ENCODE data around the gene NOC4L. TPM values are rescaled to one million over a fixed set of nuclear protein-coding genes. Genes with fewer than 3 reads are reported as not detected.
"Not testable (repeated sequence)": the region's sequence is repeated elsewhere in the genome, so short reads cannot be mapped to it uniquely, and the experiment has no call there.

The NOC4L gene
- 10 to 100 TPM; 29.3 to 29.4 TPM for total RNA-seq

GRCh38 chr12:132144115-132144809 is at the start of gene NOC4L, which contains the start of gene DDX51:
Gene NOC4L, plus strand, starts transcription at chr12:132144457. Its CDS starts 32 bp downstream, at chr12:132144489.
Gene DDX51, minus strand, starts transcription at chr12:132144319. Its CDS starts 23 bp downstream, at chr12:132144296.
- Mint-ChIP-seq H3K27me3 (no peaks in the 10 kb centered on the region), H3K4me1 (peaks cover 19% of the 10 kb centered on the region), H3K36me3 (peaks cover 6% of the 10 kb centered on the region), H3K27ac (peak within 1 kb of the TSS; percentile 97), H3K4me3 (peak within 1 kb of the TSS; percentile 94), H3K9me3 (no peaks in the 10 kb centered on the region)
- POLR2A ChIA-PET = interaction anchor here (0.8 to 1.6 kb wide), 4 partner anchors 10 to 270 kb away, joined by 3 to 5 read pairs (median 4); no protein-coding TSS in a partner anchor
- peak; percentile 99 for DNase-seq
- peak; percentile 90 for ATAC-seq (ENCODE audit: low read depth)

DNA sequence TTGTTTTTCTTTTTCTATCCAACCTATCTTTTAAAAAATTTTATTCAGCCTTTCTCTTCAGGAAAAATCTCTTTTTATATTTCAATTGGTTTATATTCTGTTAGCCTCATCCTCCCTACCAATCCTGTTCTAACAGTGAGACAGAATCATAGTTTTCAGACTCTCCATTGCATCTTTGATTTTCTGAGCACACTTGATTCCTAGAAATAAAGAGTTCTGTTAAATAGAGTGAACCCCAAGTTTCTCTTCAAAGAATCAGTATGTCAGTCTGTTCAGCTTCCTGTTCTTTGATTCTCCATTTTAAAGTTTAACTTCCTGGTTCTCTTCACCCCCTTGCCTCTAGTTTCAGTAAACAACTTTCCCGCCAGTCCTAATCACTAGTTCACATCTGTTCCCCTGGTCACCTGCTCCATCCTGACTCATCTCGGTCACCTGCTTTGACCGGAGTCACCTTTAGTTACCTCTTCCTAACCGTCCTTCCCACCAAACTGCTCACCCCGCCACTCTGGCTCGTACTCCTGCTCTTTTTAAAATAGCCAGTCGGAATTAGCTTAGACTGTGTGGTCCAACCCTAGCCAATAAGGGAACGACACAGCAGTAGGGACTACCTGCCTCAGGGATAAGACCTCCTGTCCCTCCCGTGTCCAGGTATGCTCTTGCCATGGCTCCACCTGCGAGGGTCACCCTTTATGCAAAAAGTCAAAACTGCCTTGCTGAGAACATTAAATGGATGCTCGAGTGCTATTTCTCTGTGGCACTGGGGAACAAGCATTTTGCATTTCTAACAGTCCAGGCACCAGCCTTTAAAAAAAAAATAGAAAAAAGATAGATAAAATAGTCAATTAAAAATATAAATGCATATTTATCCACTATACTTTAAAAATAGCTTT is 48.5 kb upstream of the NOC4L start:
- H3K4me3 Mint-ChIP-seq = peak overlapping the region; percentile 72
- H3K4me1 Mint-ChIP-seq = peaks cover 17% of the 10 kb centered on the region
- peak; percentile 56 for ATAC-seq (ENCODE audit: low read depth)
- POLR2A ChIA-PET = interaction anchor here (0.6 kb wide), 2 partner anchors 11 to 283 kb away, joined by 3 read pairs; no protein-coding TSS in a partner anchor
- no peaks in the 10 kb centered on the region for H3K27me3 Mint-ChIP-seq
- H3K27ac Mint-ChIP-seq = peak overlapping the region; percentile 95
- H3K36me3 Mint-ChIP-seq = peaks cover 39% of the 10 kb centered on the region
- DNase-seq = no peak
- H3K9me3 Mint-ChIP-seq = peaks cover 10% of the 10 kb centered on the region

- H3K4me1 Mint-ChIP-seq = peaks cover 15% of the 10 kb centered on the region
- POLR2A ChIA-PET = no interaction called here
- DNase-seq (no peak), ATAC-seq (ENCODE audit: low read depth) (no peak)
- H3K27me3 Mint-ChIP-seq = no peaks in the 10 kb centered on the region
- no peak overlapping the region for H3K27ac Mint-ChIP-seq
- H3K4me3 Mint-ChIP-seq = no peak overlapping the region
- H3K36me3 Mint-ChIP-seq = peaks cover 30% of the 10 kb centered on the region
- peaks cover 10% of the 10 kb centered on the region for H3K9me3 Mint-ChIP-seq
These were observed 44.5 kb upstream of the NOC4L start for GRCh38 chr12:132099739-132100138.

GRCh38 chr12:132100306-132101065 is 43.8 kb upstream of the NOC4L start:
- no peak overlapping the region for H3K27ac Mint-ChIP-seq
- H3K36me3 Mint-ChIP-seq = peaks cover 27% of the 10 kb centered on the region
- peaks cover 10% of the 10 kb centered on the region for H3K9me3 Mint-ChIP-seq
- H3K4me1 Mint-ChIP-seq = peaks cover 13% of the 10 kb centered on the region
- ATAC-seq (ENCODE audit: low read depth) (no peak), DNase-seq (no peak)
- H3K4me3 Mint-ChIP-seq = no peak overlapping the region
- no peaks in the 10 kb centered on the region for H3K27me3 Mint-ChIP-seq
- POLR2A ChIA-PET = no interaction called here

- DNase-seq (no peak), ATAC-seq (ENCODE audit: low read depth) (no peak)
- POLR2A ChIA-PET = no interaction called here
- no peak overlapping the region for H3K4me3 Mint-ChIP-seq
- H3K27me3 Mint-ChIP-seq = no peaks in the 10 kb centered on the region
- H3K27ac Mint-ChIP-seq = no peak overlapping the region
- peaks cover 10% of the 10 kb centered on the region for H3K36me3 Mint-ChIP-seq
- H3K9me3 Mint-ChIP-seq = no peaks in the 10 kb centered on the region
- peaks cover 1% of the 10 kb centered on the region for H3K4me1 Mint-ChIP-seq
These were observed 42.0 kb upstream of the NOC4L start for GRCh38 chr12:132102297-132102696.

DNA sequence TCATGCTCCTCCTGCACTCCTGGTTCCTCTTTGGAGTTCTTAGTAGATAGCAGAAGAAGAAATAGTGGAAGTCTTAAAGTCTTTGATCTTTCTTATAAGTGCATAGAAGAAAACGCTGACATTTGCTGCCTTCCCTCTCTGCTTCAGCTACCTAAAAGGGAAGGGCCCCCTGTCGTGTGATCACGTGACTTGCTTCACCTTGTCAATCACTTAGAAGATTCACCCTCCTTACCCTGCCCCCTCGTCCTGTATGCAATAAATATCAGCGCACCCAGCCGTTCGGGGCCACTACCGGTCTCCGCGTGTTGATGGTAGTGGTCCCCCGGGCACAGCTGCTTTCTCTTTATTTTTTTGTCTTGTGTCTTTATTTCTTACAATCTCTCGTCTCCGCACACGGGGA is 41.2 kb upstream of the NOC4L start:
- POLR2A ChIA-PET; ATAC-seq (ENCODE audit: low read depth); H3K27me3 Mint-ChIP-seq; H3K27ac Mint-ChIP-seq; DNase-seq; H3K4me1 Mint-ChIP-seq; H3K36me3 Mint-ChIP-seq; H3K9me3 Mint-ChIP-seq; H3K4me3 Mint-ChIP-seq: not testable (repeated sequence)

DNA sequence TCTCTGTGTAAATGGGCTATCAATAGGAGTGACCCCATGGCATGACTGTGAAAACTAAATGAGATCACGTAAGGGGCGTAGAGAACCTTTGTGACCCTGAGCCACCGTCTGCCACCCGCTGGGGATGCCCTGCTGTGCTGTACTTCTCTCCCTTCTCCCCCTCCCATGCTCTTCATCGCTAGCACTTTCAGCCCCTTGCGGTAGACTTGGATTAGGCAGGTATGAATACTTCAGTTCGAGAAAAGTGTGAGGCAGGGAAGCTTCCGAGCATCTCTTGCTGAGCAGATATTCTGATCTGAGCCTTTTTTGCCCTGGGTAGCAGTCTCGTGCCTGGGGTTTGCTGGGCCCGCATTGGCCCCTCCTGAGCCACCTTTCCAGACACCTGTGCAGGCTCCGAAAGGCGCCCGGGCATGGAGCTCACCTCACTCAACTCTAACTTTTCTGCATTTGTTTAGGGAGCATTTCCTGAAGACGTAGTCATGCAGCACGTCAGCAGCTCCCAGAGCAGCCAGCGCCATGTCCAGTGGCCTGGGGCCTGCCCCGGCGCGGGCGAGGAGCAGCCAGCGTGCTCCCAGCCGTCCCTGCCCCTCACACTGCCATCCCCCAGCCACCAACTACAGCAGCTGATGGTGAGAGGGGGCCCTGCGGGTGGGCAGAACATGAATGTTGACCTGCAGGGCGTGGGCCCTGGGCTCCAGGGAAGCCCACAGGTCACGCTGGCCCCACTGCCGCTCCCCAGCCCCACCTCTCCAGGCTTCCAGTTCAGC is 40.5 kb upstream of the NOC4L start:
- Mint-ChIP-seq H3K36me3 (peaks cover 5% of the 10 kb centered on the region), H3K27me3 (no peaks in the 10 kb centered on the region), H3K27ac (no peak overlapping the region), H3K9me3 (no peaks in the 10 kb centered on the region), H3K4me1 (no peaks in the 10 kb centered on the region), H3K4me3 (no peak overlapping the region)
- POLR2A ChIA-PET = interaction anchor here (0.6 kb wide), 1 partner anchor 71 kb away, joined by 5 read pairs; no protein-coding TSS in a partner anchor
- no peak for ATAC-seq (ENCODE audit: low read depth)
- no peak for DNase-seq

GRCh38 chr12:132105467-132105866 is 38.8 kb upstream of the NOC4L start:
- H3K4me1 Mint-ChIP-seq = no peaks in the 10 kb centered on the region
- no peak for ATAC-seq (ENCODE audit: low read depth)
- no peak for DNase-seq
- no peaks in the 10 kb centered on the region for H3K9me3 Mint-ChIP-seq
- H3K36me3 Mint-ChIP-seq = peaks cover 4% of the 10 kb centered on the region
- H3K27me3 Mint-ChIP-seq = no peaks in the 10 kb centered on the region
- POLR2A ChIA-PET = no interaction called here
- H3K4me3 Mint-ChIP-seq = no peak overlapping the region
- no peak overlapping the region for H3K27ac Mint-ChIP-seq

DNA sequence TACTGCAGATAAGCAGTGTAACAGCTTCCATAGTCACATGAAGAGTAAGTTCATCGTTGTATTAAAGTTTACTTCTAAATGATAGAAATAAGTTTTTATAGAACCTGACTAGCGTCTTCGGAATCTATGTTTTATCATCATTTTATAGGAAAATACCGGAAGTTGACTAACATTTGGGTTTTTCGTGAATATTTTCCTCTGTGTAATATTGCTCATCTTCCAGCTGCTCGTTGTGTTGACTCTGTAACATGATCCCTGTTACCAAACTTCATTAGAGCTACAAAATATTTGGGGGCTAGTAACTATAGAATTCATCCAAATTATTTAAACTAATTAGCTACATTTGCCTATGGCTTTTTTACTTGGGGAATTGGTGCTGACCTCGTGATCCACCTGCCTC is 37.3 kb upstream of the NOC4L start:
- no peak for DNase-seq
- POLR2A ChIA-PET = interaction anchor here (0.8 kb wide), 1 partner anchor 11 kb away, joined by 3 read pairs; no protein-coding TSS in a partner anchor
- no peak overlapping the region for H3K27ac Mint-ChIP-seq
- H3K27me3 Mint-ChIP-seq = no peaks in the 10 kb centered on the region
- ATAC-seq (ENCODE audit: low read depth) = no peak
- no peaks in the 10 kb centered on the region for H3K4me1 Mint-ChIP-seq
- no peaks in the 10 kb centered on the region for H3K9me3 Mint-ChIP-seq
- H3K36me3 Mint-ChIP-seq = peaks cover 9% of the 10 kb centered on the region
- H3K4me3 Mint-ChIP-seq = no peak overlapping the region

GRCh38 chr12:132108211-132108832 is 35.9 kb upstream of the NOC4L start:
- H3K4me1 Mint-ChIP-seq = no peaks in the 10 kb centered on the region
- no peaks in the 10 kb centered on the region for H3K27me3 Mint-ChIP-seq
- no peak overlapping the region for H3K4me3 Mint-ChIP-seq
- POLR2A ChIA-PET = no interaction called here
- H3K36me3 Mint-ChIP-seq = peaks cover 9% of the 10 kb centered on the region
- H3K27ac Mint-ChIP-seq = no peak overlapping the region
- ATAC-seq (ENCODE audit: low read depth) (no peak), DNase-seq (no peak)
- H3K9me3 Mint-ChIP-seq = no peaks in the 10 kb centered on the region

DNA sequence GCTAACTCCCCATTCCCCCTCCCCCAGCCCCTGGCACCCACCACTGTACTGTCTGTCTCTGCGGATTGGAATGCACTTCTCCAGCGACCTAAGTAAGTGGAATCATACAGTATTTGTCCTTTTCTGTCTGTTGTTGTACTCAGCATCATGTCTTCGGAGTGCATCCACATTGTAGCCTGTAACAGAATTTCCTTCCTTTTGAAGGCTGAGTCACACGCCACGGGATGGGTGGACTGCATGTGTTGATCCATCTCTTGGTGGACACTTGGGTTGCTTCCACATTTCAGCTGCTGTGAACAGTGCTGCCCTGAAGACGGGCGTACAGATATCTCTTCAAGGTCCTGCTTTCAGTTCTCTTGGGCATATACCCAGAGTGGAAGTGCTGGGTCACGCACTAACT is 34.5 kb upstream of the NOC4L start:
- POLR2A ChIA-PET = no interaction called here
- no peak for ATAC-seq (ENCODE audit: low read depth)
- H3K36me3 Mint-ChIP-seq = peaks cover 10% of the 10 kb centered on the region
- no peaks in the 10 kb centered on the region for H3K4me1 Mint-ChIP-seq
- H3K27ac Mint-ChIP-seq = no peak overlapping the region
- DNase-seq = no peak
- H3K27me3 Mint-ChIP-seq = no peaks in the 10 kb centered on the region
- no peaks in the 10 kb centered on the region for H3K9me3 Mint-ChIP-seq
- no peak overlapping the region for H3K4me3 Mint-ChIP-seq

- H3K4me3 Mint-ChIP-seq = no peak overlapping the region
- H3K4me1 Mint-ChIP-seq = no peaks in the 10 kb centered on the region
- H3K27me3 Mint-ChIP-seq = no peaks in the 10 kb centered on the region
- POLR2A ChIA-PET = no interaction called here
- DNase-seq (no peak), ATAC-seq (ENCODE audit: low read depth) (no peak)
- peaks cover 8% of the 10 kb centered on the region for H3K36me3 Mint-ChIP-seq
- no peak overlapping the region for H3K27ac Mint-ChIP-seq
- no peaks in the 10 kb centered on the region for H3K9me3 Mint-ChIP-seq
These were observed 33.6 kb upstream of the NOC4L start for GRCh38 chr12:132110677-132111076.

Data from activated naive CD8-positive, alpha-beta T cell treated with anti-CD3 and anti-CD28 coated beads, Interleukin-2, amount 10 ng/mL, durations not matched to agents 7 days and 5 days (primary cell).